H1 (cell line): ENCODE measurements around the gene CLMP. TPM values are rescaled to one million over a fixed set of nuclear protein-coding genes. Genes with fewer than 3 reads are reported as not detected.

Source experiments
- CTCF ChIA-PET: fragments of 300-600 bp; sonication (Branson Sonifier 250); formaldehyde crosslinking; loops from one replicate; lab custom pipeline; 2021; ENCODE audit not compliant: partially characterized antibody; lab: Charles Lee
- POLR2A ChIA-PET: fragments of 300-600 bp; sonication (Branson Sonifier 250); formaldehyde crosslinking; loops from one replicate; lab custom pipeline; 2021; ENCODE audit warnings: inconsistent platforms; ENCODE audit not compliant: partially characterized antibody; lab: Charles Lee
- DNase-seq, 2 experiments: peaks; one replicate each; pipeline versions ENCODE4 v3.0.0 to v3.0.0-alpha.2; 2010 to 2022; ENCODE audit warnings: low spot score in 2 of 2, low read depth in 1 of 2, mixed read lengths in 1 of 2
- FAIRE-seq: peaks from 2 replicates; lab custom pipeline; 2011; peaks lifted over from hg19 to GRCh38; lab: Jason Lieb, UNC
- H2AFZ ChIP-seq: 2 replicates; pipeline ENCODE4 v1.8.1; 2012; ENCODE audit warnings: low read length, inconsistent platforms
- H2AK5ac ChIP-seq: 2 replicates; pipeline ENCODE4 v1.6.1; 2013; ENCODE audit warnings: low read depth, low read length
- H2BK120ac ChIP-seq: replicated peaks from 2 replicates; pipeline ENCODE3; 2013; ENCODE audit warnings: low read depth, low read length, inconsistent platforms
- H2BK12ac ChIP-seq: 2 replicates; pipeline ENCODE4 v1.6.1; 2013; ENCODE audit warnings: low read depth, low read length
- H2BK15ac ChIP-seq: 2 replicates; pipeline ENCODE4 v1.6.1; 2013; ENCODE audit warnings: low read length
- H2BK20ac ChIP-seq: 2 replicates; pipeline ENCODE4 v1.6.1; 2013; ENCODE audit warnings: low read length
- H2BK5ac ChIP-seq: 2 replicates; pipeline ENCODE4 v1.6.1; 2013; ENCODE audit warnings: low read depth, low read length
- H3K14ac ChIP-seq: 2 replicates; pipeline ENCODE4 v1.6.1; 2013; ENCODE audit warnings: inconsistent platforms; ENCODE audit not compliant: insufficient read length
- H3K18ac ChIP-seq: 2 replicates; pipeline ENCODE4 v1.6.1; 2013; ENCODE audit warnings: low read length; ENCODE audit errors: extremely low read depth
- H3K23ac ChIP-seq: 2 replicates; pipeline ENCODE4 v1.6.1; 2013; ENCODE audit warnings: inconsistent platforms; ENCODE audit not compliant: insufficient read length
- H3K23me2 ChIP-seq: 2 replicates; pipeline ENCODE4 v1.6.1; 2013; ENCODE audit warnings: low read depth, low read length
- H3K27ac ChIP-seq: 2 replicates; pipeline ENCODE4 v1.6.1; 2011; ENCODE audit warnings: low read depth, low read length, inconsistent platforms
- H3K27me3 ChIP-seq, 4 experiments: replicated peaks in 1 of 4; 1 replicate in 1 of 4; 2 replicates in 3 of 4; pipeline versions ENCODE4 v1.6.1 to v1.8.1; 2011 to 2013; ENCODE audit warnings: low read length in 3 of 4, mild to moderate bottlenecking in 3 of 4, inconsistent platforms in 2 of 4, mixed read lengths in 2 of 4, moderate library complexity in 1 of 4; ENCODE audit not compliant: control insufficient read depth in 3 of 4, insufficient read depth in 3 of 4; ENCODE audit errors: extremely low read depth in 1 of 4
- H3K36me3 ChIP-seq, 4 experiments: 2 replicates each; pipeline versions ENCODE4 v1.6.1 to v1.8.1; 2011 to 2013; ENCODE audit warnings: mild to moderate bottlenecking in 4 of 4, low read length in 3 of 4, moderate library complexity in 2 of 4, control low read depth in 1 of 4, inconsistent platforms in 1 of 4; ENCODE audit not compliant: insufficient read depth in 4 of 4, control insufficient read depth in 2 of 4
- H3K4ac ChIP-seq: replicated peaks from 2 replicates; pipeline ENCODE3; 2013; ENCODE audit warnings: low read length, low read depth, mixed read lengths, inconsistent platforms; ENCODE audit not compliant: insufficient read length
- H3K4me1 ChIP-seq, 4 experiments: replicated peaks in 1 of 4; 1 replicate in 1 of 4; 2 replicates in 3 of 4; pipeline versions ENCODE4 v1.6.1 to v1.8.1; 2011 to 2013; ENCODE audit warnings: low read length in 3 of 4, inconsistent platforms in 2 of 4, mixed read lengths in 1 of 4; ENCODE audit not compliant: insufficient read depth in 4 of 4, control insufficient read depth in 3 of 4
- H3K4me2 ChIP-seq, 2 experiments: 2 replicates each; pipeline versions ENCODE4 v1.6.1 to v1.8.1; 2011 to 2013; ENCODE audit warnings: low read depth in 2 of 2, low read length in 2 of 2, control low read depth in 1 of 2, inconsistent platforms in 1 of 2, mild to moderate bottlenecking in 1 of 2; ENCODE audit not compliant: insufficient read depth in 1 of 2
- H3K4me3 ChIP-seq, 4 experiments: fragments of 200-600, 300-600 bp in 1 of 4; sonication (generic), shearing (Covaris generic), sonication (Bioruptor Twin) in 1 of 4; 2 replicates each; pipeline versions ENCODE4 v1.5.1 to v1.8.1; 2011 to 2016; ENCODE audit warnings: low read length in 4 of 4, low read depth in 3 of 4, control low read depth in 2 of 4, inconsistent platforms in 2 of 4, mild to moderate bottlenecking in 2 of 4, mixed read lengths in 1 of 4, moderate library complexity in 1 of 4; ENCODE audit not compliant: insufficient read depth in 2 of 4; ENCODE audit errors: extremely low read depth in 1 of 4
- H3K56ac ChIP-seq: replicated peaks from 2 replicates; pipeline ENCODE3; 2013; ENCODE audit warnings: low read depth, mild to moderate bottlenecking, mixed read lengths, low read length, inconsistent platforms; ENCODE audit not compliant: insufficient read length
- H3K79me1 ChIP-seq: 2 replicates; pipeline ENCODE4 v1.6.1; 2013; ENCODE audit warnings: low read depth, low read length, control low read depth
- H3K79me2 ChIP-seq, 2 experiments: 2 replicates each; pipeline versions ENCODE4 v1.6.1 to v1.8.1; 2012 to 2013; ENCODE audit warnings: low read length in 2 of 2, mild to moderate bottlenecking in 2 of 2, inconsistent platforms in 1 of 2; ENCODE audit not compliant: insufficient read depth in 2 of 2, control insufficient read depth in 1 of 2
- H3K9ac ChIP-seq, 4 experiments: replicated peaks in 1 of 4; 1 replicate in 1 of 4; 2 replicates in 3 of 4; pipeline versions ENCODE4 v1.6.1 to v1.8.1; 2011 to 2013; ENCODE audit warnings: low read depth in 3 of 4, low read length in 3 of 4, control low read depth in 2 of 4, mild to moderate bottlenecking in 2 of 4, moderate library complexity in 2 of 4, inconsistent platforms in 1 of 4; ENCODE audit errors: extremely low read depth in 1 of 4
- H3K9me3 ChIP-seq, 2 experiments: 2 replicates each; pipeline versions ENCODE4 v1.6.1 to v1.8.1; 2012 to 2013; ENCODE audit warnings: mild to moderate bottlenecking in 2 of 2, moderate library complexity in 2 of 2, control low read depth in 1 of 2, inconsistent platforms in 1 of 2, low read depth in 1 of 2, low read length in 1 of 2, mixed read lengths in 1 of 2; ENCODE audit not compliant: insufficient read depth in 2 of 2
- H4K20me1 ChIP-seq, 2 experiments: replicated peaks in 1 of 2; 2 replicates each; pipeline versions ENCODE3 to v1.8.1; 2011 to 2013; ENCODE audit warnings: inconsistent platforms in 2 of 2, low read length in 2 of 2, mild to moderate bottlenecking in 1 of 2; ENCODE audit not compliant: insufficient read depth in 2 of 2, control insufficient read depth in 1 of 2
- H4K5ac ChIP-seq: 2 replicates; pipeline ENCODE4 v1.6.1; 2013; ENCODE audit warnings: low read length, low read depth, mixed read lengths, inconsistent platforms; ENCODE audit not compliant: insufficient read length
- H4K8ac ChIP-seq: 2 replicates; pipeline ENCODE4 v1.8.0; 2013; ENCODE audit warnings: mild to moderate bottlenecking, moderate library complexity, low read length, inconsistent platforms; ENCODE audit not compliant: insufficient read depth; ENCODE audit errors: extremely low read depth
- H4K91ac ChIP-seq: replicated peaks from 2 replicates; pipeline ENCODE3; 2013; ENCODE audit warnings: low read length, mixed read lengths, inconsistent platforms; ENCODE audit not compliant: insufficient read length
- CEBPB ChIP-seq: IDR thresholded peaks from 2 replicates; pipeline ENCODE4 v1.6.1; 2012; ENCODE audit warnings: low read depth, low read length
- CHD2 ChIP-seq: IDR thresholded peaks from 2 replicates; pipeline ENCODE4 v1.6.1; 2012; ENCODE audit warnings: low read length, improper control_type of control experiment
- CTCF ChIP-seq, 3 experiments: IDR thresholded peaks; 1 replicate in 2 of 3; 2 replicates in 1 of 3; pipeline versions ENCODE4 v1.5.1 to v1.6.1; 2011; ENCODE audit warnings: low read length in 3 of 3, mild to moderate bottlenecking in 3 of 3, inconsistent platforms in 2 of 3, low read depth in 1 of 3, moderate library complexity in 1 of 3; ENCODE audit not compliant: insufficient read depth in 1 of 3; ENCODE audit errors: control extremely low read depth in 1 of 3
- EGR1 ChIP-seq: IDR thresholded peaks from 2 replicates; pipeline ENCODE4 v1.6.1; 2011; ENCODE audit warnings: low read depth, low read length, borderline replicate concordance
- EZH2 ChIP-seq: fragments of 200-600 bp; sonication (generic); IDR thresholded peaks from 2 replicates; pipeline ENCODE4 v1.7.1; 2012; ENCODE audit warnings: low read depth, mild to moderate bottlenecking, moderate library complexity, low read length, inconsistent platforms; ENCODE audit not compliant: severe bottlenecking
- FOSL1 ChIP-seq: IDR thresholded peaks from 2 replicates; pipeline ENCODE4 v1.6.1; 2011; ENCODE audit warnings: mild to moderate bottlenecking, low read depth, low read length, moderate library complexity; ENCODE audit not compliant: insufficient read depth
- KDM5A ChIP-seq: fragments of 200-600 bp; IDR thresholded peaks from 2 replicates; pipeline ENCODE4 v1.7.1; 2012; ENCODE audit warnings: mild to moderate bottlenecking, low read length, inconsistent platforms, mixed read lengths
- POLR2AphosphoS5 ChIP-seq: IDR thresholded peaks from 2 replicates; pipeline ENCODE4 v1.6.1; 2011; ENCODE audit warnings: low read depth, low read length
- RBBP5 ChIP-seq: IDR thresholded peaks from 2 replicates; pipeline ENCODE4 v1.7.1; 2012; ENCODE audit warnings: low read depth, mild to moderate bottlenecking, inconsistent platforms, low read length, moderate library complexity, borderline replicate concordance
- RNF2 ChIP-seq: fragments of 200-900, 300-1000 bp; sonication (generic); IDR thresholded peaks from 2 replicates; pipeline ENCODE4 v1.7.1; 2016; ENCODE audit warnings: borderline replicate concordance, low read depth, mild to moderate bottlenecking, antibody characterized with exemption, low read length; ENCODE audit not compliant: poor library complexity, severe bottlenecking; ENCODE audit errors: missing control alignments
- WGBS, 2 experiments: shearing (Covaris generic) in 1 of 2; methylation state at CpG; one replicate each; pipeline versions ENCODE4 v1.1.6 to v1.1.7; 2013 to 2015; ENCODE audit warnings: low lambda C conversion rate in 2 of 2, mixed read lengths in 2 of 2, inconsistent platforms in 1 of 2, low coverage in 1 of 2, missing lambda C conversion rate in 1 of 2; ENCODE audit not compliant: insufficient replicate concordance in 2 of 2, insufficient coverage in 1 of 2, insufficient read length in 1 of 2; ENCODE audit errors: extremely low coverage in 1 of 2, missing lambda C conversion rate in 1 of 2; 5-methylcytosine and 5-hydroxymethylcytosine counted together
- polyA plus RNA-seq, 7 experiments: library from polyadenylated mRNA; depleted of rRNA in 3 of 7; stranded (reverse) in 5 of 7; unstranded in 2 of 7; fragments of >200 nt in 5 of 7; fragments of 200-250 nt in 2 of 7; gene quantifications; 1 replicate in 5 of 7; 2 replicates in 1 of 7; 4 replicates in 1 of 7; pipeline versions ENCODE4 v1.2.1 to v1.2.3, GENCODE V29; 2011 to 2013; ENCODE audit warnings: missing spikeins in 2 of 7, mixed read lengths in 2 of 7
- total RNA-seq: library from RNA; stranded (reverse); fragmentation: NEBNext Ultra II Directional; extraction: Animal tissue kit (Norgen Biotek cat#: 25700); gene quantifications from 2 replicates; pipeline ENCODE4 v1.2.1, GENCODE V29; 2021

CLMP gene
- total and polyA plus RNA-seq, 2 of the 8 experiments (the other 6 are each of a cell fraction or from before 2014, with no cell fraction given): 9.9 to 24.1 TPM

- no peak overlapping the region for H2BK120ac ChIP-seq
- H3K4me1 ChIP-seq: peaks cover 0 to 7% (median 2%) of the 10 kb centered on the region in 4 experiments; a peak in 4 of 7 replicates
- no peak overlapping the region for H3K56ac ChIP-seq
- H3K27ac ChIP-seq: no peak overlapping the region
- no peak overlapping the region for H3K4me3 ChIP-seq
- H4K20me1 ChIP-seq: peaks cover 0 to 1% of the 10 kb centered on the region in 2 experiments
- H4K8ac ChIP-seq: no peak overlapping the region
- H3K36me3 ChIP-seq: no peaks in the 10 kb centered on the region
- DNase-seq: no peak
- no peak overlapping the region for H3K18ac ChIP-seq
- no peak overlapping the region for H2BK12ac ChIP-seq
- no peaks in the 10 kb centered on the region for H3K79me1 ChIP-seq
- no peak overlapping the region for H3K4ac ChIP-seq
- H2BK5ac ChIP-seq: no peak overlapping the region
- no peak overlapping the region for H2BK20ac ChIP-seq
- no peak for FAIRE-seq
- no peaks in the 10 kb centered on the region for H3K23me2 ChIP-seq
- 90% methylated on average over 4 of the region's 4 CpGs; no CpG with 5 or more reads in 1 of the 2 experiments for WGBS, 2 experiments
- H2BK15ac ChIP-seq: no peak overlapping the region
- H3K27me3 ChIP-seq: no peaks in the 10 kb centered on the region
- ChIA-PET POLR2A (no interaction called here), CTCF (interaction anchor here (5.1 kb wide), 1 partner anchor 16 kb away, joined by 37 read pairs; no protein-coding TSS in a partner anchor)
- no peak overlapping the region for H3K9ac ChIP-seq
- no peak overlapping the region for H4K5ac ChIP-seq
- no peaks in the 10 kb centered on the region for H3K79me2 ChIP-seq
- no peak overlapping the region for H2AK5ac ChIP-seq
- H4K91ac ChIP-seq: no peak overlapping the region
- H3K14ac ChIP-seq: no peak overlapping the region
- no peaks in the 10 kb centered on the region for H3K9me3 ChIP-seq
- H3K23ac ChIP-seq: no peak overlapping the region
- no peak overlapping the region for H3K4me2 ChIP-seq
- H2AFZ ChIP-seq: no peak overlapping the region
- TF ChIP-seq KDM5A (no peak), FOSL1 (no peak), RBBP5 (no peak), RNF2 (no peak), POLR2AphosphoS5 (no peak), CTCF (IDR thresholded peaks at IDR 0.05; ENCODE audit: control extremely low read depth in 1 of 3, insufficient read depth in 1 of 3, low read depth in 1 of 3, low read length in 3 of 3) (no peak), EZH2 (no peak), CEBPB (no peak), EGR1 (no peak), CHD2 (no peak)
Observed at GRCh38 chr11:123148965-123149364, 46.1 kb downstream of the CLMP start.
